HG02981 (cell line): ENCODE results near the gene NUDT16L1.

ENCODE experiments used
- ATAC-seq: cut with Tn5 transposase; IDR thresholded peaks from one replicate; pipeline ENCODE4 v1.9.1; 2021; ENCODE audit warnings: mild to moderate bottlenecking, moderate library complexity; ENCODE audit not compliant: unreplicated experiment

Gene NUDT16L1

DNA sequence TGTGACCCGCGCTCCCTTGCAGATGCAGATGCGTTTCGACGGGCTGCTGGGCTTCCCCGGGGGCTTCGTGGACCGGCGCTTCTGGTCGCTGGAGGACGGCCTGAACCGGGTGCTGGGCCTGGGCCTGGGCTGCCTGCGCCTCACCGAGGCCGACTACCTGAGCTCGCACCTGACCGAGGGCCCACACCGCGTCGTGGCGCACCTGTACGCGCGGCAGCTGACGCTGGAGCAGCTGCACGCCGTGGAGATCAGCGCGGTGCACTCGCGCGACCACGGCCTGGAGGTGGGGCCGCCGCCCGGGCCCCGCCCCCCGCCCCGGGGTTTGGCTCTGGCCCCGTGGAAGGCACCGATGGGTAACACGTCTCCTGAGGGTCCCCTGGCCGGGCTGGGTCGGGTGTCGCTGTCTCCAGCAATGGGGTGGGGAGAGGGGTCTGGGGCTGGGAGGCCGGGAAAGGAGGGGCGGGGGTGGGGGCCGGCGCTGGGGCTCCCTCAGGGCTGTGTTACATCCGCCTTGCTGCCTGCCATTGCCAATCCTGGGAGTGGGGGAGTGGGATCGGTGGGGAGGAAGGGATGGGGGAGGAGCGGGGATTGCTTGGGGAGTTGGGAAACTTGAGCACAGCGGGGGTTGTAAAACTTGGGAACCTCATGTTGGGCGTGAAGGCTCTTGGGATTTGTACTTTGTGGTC lies 737 bp downstream of the NUDT16L1 start:
- peak; percentile 4 for ATAC-seq

- ATAC-seq = no peak
These were observed 1.5 kb downstream of the NUDT16L1 start for GRCh38 chr16:4694642-4695451.

GRCh38 chr16:4695473-4696171 lies 2.3 kb downstream of the NUDT16L1 start:
- no peak for ATAC-seq

DNA sequence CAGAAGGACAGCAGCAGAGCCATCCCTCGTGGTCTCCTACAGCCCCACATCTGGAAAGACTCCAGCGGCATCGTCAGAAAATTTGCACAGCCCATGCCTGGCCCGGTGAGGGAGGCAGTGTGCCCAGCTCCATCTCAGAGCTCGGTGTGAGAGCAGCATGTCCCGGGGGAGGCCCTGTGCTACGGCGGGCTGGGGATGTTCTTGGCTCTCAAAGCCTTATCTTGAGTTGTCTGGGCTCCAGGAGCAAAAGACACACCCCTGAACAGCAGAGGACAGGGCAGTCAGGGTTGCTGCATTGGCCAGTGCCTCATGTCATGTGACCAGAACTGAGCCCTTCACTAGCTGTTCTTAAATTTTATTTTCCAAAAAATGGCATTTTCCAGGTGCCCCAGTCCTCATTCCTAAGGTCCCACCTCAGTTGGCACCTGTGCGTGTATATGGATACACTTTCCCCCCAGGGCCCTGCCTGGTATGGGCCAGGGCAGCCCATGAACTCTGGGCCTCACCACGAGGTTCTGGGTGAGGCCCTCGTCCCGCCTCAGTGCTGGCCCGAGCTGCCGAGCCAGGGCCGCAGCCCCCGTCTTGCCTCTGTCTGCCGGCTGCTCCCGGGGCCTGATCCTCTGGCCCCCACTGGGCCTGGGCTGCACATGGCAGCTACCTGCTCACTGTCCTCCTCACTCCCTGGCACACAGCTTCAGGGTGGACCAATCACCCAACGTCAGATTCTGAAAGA lies 3.0 kb downstream of the NUDT16L1 start:
- no peak for ATAC-seq

DNA sequence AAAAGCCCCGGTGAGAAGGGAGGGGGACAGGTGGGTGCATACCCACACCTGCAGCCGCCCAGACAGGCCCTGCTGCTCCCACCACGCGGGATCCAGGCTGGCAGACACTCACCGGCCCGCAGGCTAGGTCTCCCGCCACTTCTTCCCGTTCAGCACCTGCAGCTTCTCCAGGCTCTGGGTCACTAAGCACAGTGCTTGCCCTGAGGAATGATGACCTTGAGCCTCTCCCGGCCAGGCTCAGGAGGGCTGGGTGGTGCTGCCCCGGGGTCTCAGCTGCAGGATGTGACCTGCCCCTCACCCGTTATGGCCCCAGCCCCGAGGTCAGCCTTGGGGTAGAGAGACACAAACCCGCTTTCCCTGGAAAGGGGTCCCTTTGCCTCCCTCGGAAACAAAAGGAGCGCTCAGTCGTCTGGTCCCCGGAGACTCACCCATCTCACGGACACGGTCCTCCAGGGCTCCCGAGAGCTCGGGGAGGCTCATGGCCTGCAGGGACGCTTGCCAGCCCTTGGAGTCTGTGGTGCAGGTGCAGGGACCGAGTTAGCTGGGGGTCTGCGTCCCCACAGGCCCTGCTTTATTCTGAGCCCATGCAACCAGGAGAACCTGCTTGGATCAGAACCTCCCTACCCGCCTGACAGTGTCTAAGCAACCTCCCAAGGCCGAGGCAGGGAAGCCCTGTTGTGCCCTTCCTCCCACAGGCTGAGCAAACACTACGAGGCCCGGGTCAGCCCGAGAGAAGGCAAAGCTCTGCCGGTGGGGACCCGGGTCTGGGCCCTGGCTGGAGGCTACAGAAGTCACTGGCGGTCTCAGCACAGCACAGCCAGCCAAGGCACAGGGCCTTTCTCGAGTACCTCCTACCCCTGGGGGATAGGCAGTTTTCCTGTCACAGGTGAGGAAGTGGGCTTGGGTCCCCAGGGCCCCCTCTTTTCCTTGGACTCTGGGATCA lies 3.8 kb downstream of the NUDT16L1 start:
- no peak for ATAC-seq

GRCh38 chr16:4697848-4698291 lies 4.5 kb downstream of the NUDT16L1 start:
- no peak for ATAC-seq

- no peak for ATAC-seq
These were observed 5.1 kb downstream of the NUDT16L1 start for GRCh38 chr16:4698321-4699045.

DNA sequence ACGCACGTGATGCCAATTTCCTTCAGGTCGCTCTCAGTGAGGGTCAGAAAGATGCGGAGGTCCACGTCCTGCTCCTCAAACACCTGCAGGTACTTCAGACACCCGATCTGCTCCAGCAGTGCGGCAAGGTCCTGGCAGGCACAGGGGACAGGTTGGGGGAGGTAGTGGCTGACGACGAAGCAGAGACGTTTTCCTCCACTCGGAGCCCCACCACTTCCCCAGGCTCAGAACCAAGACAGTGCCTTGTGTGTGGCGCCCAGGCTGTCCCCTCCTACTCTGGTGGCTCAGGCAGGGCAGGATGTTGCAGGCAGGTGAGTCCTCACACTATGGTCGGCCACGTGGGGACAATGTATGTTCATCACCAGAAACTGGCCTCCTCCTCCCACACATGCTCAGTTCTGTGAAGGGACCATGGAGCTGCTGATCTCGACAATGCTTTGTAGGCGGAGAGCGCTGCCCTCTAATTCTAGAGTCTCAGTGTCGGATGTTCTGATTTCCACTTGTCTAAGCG lies 5.7 kb downstream of the NUDT16L1 start:
- ATAC-seq = no peak

- ATAC-seq = no peak
These were observed 7.1 kb downstream of the NUDT16L1 start for GRCh38 chr16:4700380-4700996.

DNA sequence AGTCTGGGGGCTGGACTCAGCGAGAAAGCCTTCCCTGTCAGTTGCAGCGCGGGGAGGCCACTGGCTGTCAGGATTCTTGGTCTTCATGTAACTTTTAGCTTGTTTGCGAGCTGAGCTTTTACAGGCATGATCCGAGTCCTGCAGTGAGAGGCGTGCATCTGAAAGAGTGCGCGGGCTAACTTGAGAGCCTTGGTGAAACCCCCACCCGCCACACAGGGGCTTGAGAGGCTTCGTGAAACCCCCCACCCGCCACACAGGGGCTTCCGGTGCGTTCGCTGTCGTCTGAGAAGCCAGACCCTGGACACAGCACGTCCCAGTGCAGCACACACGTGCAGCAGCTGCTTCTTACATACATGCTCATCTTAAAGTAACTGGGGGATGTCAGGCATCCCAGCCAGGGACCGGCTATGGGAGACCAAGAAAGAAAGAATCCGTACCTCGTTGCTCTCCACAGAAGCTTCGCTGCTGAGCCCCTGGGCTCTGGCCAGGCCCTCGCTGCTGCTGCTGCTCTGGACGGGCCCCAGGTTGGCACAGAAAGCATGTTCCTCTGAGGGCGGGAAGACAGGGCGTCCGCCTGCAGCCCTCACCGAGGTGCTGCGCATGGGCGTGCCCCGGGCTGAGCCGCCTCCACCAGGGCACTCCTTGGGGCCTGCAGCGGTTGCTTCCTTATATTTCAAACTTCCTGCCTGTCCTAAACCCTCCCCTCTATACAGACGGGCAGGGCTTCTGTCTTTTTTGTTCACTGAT lies 7.8 kb downstream of the NUDT16L1 start:
- ATAC-seq = no peak

DNA sequence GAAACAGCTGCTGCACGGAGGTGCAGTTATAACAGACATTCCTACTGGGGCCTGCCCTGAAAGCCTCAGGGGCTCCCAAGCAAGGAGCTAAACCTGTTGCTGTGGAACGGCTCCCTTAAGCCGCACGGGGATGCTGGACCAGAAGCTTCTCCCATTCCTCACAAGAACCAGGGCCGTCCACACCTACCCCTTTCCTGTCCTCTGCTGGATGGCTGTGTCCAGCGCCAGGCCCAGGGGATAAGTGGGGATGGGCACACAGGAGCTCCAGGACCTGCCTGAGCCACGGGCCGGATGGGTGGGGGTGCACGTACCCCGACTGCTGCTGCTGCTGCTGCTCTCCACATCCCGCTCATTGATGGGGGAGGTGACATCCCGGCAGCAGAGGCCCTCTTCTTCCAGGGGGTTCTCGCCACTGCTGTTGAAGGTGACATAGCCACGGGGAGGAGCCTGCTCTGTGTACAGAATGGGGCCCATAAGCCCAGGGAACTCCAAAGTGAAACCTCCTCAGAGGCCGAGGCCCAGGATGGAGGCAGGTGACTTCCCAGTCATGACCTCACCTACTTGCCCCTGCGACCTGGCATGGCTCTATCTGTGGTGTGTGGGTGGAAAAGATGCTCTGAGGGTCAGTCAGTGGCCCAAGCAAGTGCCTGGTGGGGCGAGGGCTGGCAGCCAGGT lies 8.6 kb downstream of the NUDT16L1 start:
- ATAC-seq = no peak

DNA sequence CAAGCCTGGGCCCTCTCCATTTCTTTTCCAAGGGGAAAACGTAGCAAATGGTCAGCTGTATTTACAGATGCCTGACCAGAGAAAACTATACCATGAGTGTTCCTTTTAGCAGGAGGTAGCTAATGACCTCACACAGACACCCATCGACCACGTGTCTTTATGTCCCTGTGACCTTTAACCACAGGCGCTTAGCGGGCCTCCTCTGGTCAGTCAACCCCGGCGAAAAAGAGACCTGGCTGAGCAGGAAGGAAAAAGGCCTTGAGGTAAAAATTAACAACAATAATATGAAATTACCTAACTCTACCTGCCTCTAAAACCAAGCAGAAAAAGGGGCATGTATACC lies 9.1 kb downstream of the NUDT16L1 start:
- no peak for ATAC-seq

GRCh38 chr16:4703906-4704305 lies 10.5 kb downstream of the NUDT16L1 start:
- ATAC-seq = no peak

DNA sequence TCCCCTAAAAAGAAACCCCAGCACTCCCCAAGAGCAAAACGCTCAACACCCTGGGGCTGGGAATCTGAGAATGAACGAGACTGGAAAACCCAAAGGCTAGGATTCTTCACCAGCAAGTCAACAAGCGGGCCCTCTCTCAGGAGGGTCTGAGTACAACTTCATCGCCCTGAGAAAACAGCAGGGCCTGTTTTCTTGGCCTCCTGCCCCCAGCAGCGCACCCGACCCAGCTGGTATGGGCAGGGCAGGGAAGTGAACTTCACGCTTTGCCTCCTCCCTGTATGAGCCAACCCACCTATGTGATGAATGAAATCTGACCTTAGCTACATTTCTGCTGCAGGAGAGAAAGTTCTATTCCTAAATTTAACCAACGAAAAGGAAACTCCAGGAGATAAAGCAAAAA lies 11.1 kb downstream of the NUDT16L1 start:
- no peak for ATAC-seq

GRCh38 chr16:4704913-4705312 lies 11.6 kb downstream of the NUDT16L1 start:
- ATAC-seq = no peak

DNA sequence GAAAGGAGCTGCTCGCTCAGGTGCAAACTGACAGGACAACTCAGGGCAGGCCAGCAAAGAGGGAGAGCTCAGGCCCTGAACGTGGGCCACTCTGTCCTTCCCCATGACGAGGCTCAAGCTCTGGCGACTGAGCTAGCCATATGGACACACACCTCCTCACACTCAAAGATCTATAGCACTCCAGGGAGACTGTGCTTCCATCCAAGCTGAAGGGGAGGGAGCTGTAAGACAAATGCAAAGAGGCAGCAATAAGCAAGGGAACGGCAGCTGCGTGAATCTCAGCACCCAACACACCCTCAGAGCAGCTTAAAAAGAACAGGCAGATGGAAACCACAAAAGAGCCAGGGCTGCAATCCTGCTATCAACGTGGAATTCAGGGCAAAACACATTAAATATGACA lies 13.5 kb downstream of the NUDT16L1 start:
- no peak for ATAC-seq

- no peak for ATAC-seq
These were observed 16.1 kb downstream of the NUDT16L1 start for GRCh38 chr16:4709481-4709880.
